Sigmoid colon (tissue), 7 donors: ENCODE results near the gene CUL9. TPM values are rescaled to one million over a fixed set of nuclear protein-coding genes. Genes with fewer than 3 reads are reported as not detected.
A peak's percentile ranks its signal among the peaks of the same experiment; 100 is the strongest.

Experiments used
- DNase-seq: peaks from one replicate; pipeline ENCODE4 v3.0.0-alpha.2; 2019
- H3K27ac ChIP-seq, 4 donors: fragments of 200-600 bp; sonication (generic); one replicate each; pipeline ENCODE4 v1.5.1; 2016 to 2019; ENCODE audit warnings: mild to moderate bottlenecking in 1 of 4
- H3K27me3 ChIP-seq, 3 donors: fragments of 200-600 bp; sonication (generic); one replicate each; pipeline ENCODE4 v1.5.1; 2019; ENCODE audit warnings: mild to moderate bottlenecking in 1 of 3
- H3K36me3 ChIP-seq, 4 donors: fragments of 200-600 bp; sonication (generic); one replicate each; pipeline ENCODE4 v1.5.1; 2016 to 2019
- H3K4me1 ChIP-seq, 4 donors: fragments of 200-600 bp; sonication (generic); one replicate each; pipeline ENCODE4 v1.5.1; 2017 to 2019
- H3K4me3 ChIP-seq, 4 donors: fragments of 200-600 bp; sonication (generic); one replicate each; pipeline ENCODE4 v1.5.1; 2017 to 2019; ENCODE audit warnings: mild to moderate bottlenecking in 2 of 4, moderate library complexity in 1 of 4
- H3K9me3 ChIP-seq, 4 donors: fragments of 200-600 bp in 3 of 4; sonication (generic) in 3 of 4; one replicate each; pipeline versions ENCODE4 v1.5.1 to v1.6.1; 2013 to 2019
- EP300 ChIP-seq, 4 donors: sonication (generic); formaldehyde crosslinking; IDR thresholded peaks; one replicate each; pipeline ENCODE4 v1.6.1; 2017; ENCODE audit warnings: antibody characterized with exemption in 4 of 4
- POLR2A ChIP-seq, 2 donors: fragments of 450-650 bp; IDR thresholded peaks; one replicate each; pipeline ENCODE4 v1.6.1; 2016; ENCODE audit warnings: antibody characterized with exemption in 2 of 2, mild to moderate bottlenecking in 2 of 2, moderate library complexity in 2 of 2
- POLR2AphosphoS5 ChIP-seq, 4 donors: sonication (generic); formaldehyde crosslinking; IDR thresholded peaks; one replicate each; pipeline ENCODE4 v1.6.1; 2017; ENCODE audit warnings: antibody characterized with exemption in 4 of 4
- WGBS, 2 donors: extraction: QIAGEN DNeasy Blood & Tissue Kit; methylation state at CpG; one replicate each; pipeline ENCODE4 v1.1.7; 2013; 5-methylcytosine and 5-hydroxymethylcytosine counted together
- intact Hi-C: fragments of 100-400 bp; cut with DNase I; formaldehyde crosslinking; loops from one replicate; pipeline ENCODE4 v1.15.1; 2023
- polyA plus RNA-seq, 3 donors: library from polyadenylated mRNA; stranded (reverse); fragments of 200-250 nt; gene quantifications; one replicate each; pipeline ENCODE4 v1.2.3, GENCODE V29; 2013
- total RNA-seq, 4 donors: library from RNA; depleted of rRNA; stranded (reverse); fragments of >200 nt; gene quantifications; one replicate each; pipeline ENCODE4 v1.1.0, GENCODE V29; 2016
- TF ChIP-seq, protein P1 (sequence below), 4 experiments: fragments of 450-650 bp in 3 of 4; fragments of 200-600 bp in 1 of 4; IDR thresholded peaks; one replicate each; pipeline ENCODE4 v1.5.1; 2016 to 2019; ENCODE audit warnings: antibody characterized with exemption in 4 of 4, mild to moderate bottlenecking in 3 of 4, moderate library complexity in 2 of 4
- donor health status: healthy with polysubstance abuse.
- donor health status: Bipolar disorder and iron deficiency.
- donor health status: healthy.

The CUL9 gene
- total and polyA plus RNA-seq, 7 donors: 5.1 to 49.6 (median 28.2) TPM

DNA sequence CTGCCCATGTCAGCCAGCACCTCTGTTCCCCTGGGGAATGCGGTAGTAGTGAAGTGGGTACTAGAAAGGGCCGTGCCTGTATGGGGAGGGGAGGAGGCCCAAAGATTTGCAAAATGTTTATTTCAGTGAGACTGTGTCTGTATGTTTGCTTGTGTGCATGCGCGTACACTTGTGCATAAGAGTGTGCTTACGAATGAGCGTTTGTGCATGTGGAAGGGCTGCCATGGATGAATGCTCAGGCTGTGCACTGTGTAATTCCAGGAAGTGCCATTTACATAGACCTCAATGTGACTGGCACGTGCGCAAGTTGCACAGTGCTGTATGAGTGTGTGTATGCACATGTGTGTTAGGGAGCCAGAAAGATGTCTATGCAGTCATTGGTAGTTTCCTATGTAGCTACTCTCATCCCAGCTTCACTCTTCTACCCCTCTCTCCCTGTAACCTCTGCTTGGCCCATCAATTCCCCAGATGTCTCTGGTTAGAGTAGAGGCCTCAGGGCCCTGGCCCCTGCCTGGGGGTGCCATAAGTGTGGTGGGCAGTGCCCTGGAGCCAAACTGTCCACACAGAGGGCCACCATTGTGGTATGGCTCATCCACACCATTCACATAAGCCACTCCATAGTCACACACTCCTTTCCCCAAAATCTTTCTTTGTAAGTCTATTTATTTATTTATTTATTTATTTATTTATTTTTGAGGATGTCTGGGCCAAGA lies 89.3 kb downstream of the CUL9 start:
- Histone ChIP-seq H3K27me3 (peaks cover 0 to 21% (median 14%) of the 10 kb centered on the region in 3 donors), H3K4me1 (peaks cover 0 to 44% (median 40%) of the 10 kb centered on the region in 4 donors), H3K36me3 (no peaks in the 10 kb centered on the region), H3K9me3 (no peaks in the 10 kb centered on the region), H3K4me3 (no peak overlapping the region), H3K27ac (peak overlapping the region; percentile 72 to 92 (median 76))
- 84 to 88% methylated on average over 8 of the region's 8 CpGs for WGBS, 2 donors
- intact Hi-C loops: no loop called here
- TF ChIP-seq, protein P1, sequence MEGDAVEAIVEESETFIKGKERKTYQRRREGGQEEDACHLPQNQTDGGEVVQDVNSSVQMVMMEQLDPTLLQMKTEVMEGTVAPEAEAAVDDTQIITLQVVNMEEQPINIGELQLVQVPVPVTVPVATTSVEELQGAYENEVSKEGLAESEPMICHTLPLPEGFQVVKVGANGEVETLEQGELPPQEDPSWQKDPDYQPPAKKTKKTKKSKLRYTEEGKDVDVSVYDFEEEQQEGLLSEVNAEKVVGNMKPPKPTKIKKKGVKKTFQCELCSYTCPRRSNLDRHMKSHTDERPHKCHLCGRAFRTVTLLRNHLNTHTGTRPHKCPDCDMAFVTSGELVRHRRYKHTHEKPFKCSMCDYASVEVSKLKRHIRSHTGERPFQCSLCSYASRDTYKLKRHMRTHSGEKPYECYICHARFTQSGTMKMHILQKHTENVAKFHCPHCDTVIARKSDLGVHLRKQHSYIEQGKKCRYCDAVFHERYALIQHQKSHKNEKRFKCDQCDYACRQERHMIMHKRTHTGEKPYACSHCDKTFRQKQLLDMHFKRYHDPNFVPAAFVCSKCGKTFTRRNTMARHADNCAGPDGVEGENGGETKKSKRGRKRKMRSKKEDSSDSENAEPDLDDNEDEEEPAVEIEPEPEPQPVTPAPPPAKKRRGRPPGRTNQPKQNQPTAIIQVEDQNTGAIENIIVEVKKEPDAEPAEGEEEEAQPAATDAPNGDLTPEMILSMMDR (IDR thresholded peaks at IDR 0.05): no peak
- TF ChIP-seq EP300 (IDR thresholded peaks at IDR 0.05): no peak
- no peak for TF ChIP-seq POLR2AphosphoS5 (IDR thresholded peaks at IDR 0.05)
- no peak for TF ChIP-seq POLR2A (IDR thresholded peaks at IDR 0.05)
- no peak for DNase-seq

DNA sequence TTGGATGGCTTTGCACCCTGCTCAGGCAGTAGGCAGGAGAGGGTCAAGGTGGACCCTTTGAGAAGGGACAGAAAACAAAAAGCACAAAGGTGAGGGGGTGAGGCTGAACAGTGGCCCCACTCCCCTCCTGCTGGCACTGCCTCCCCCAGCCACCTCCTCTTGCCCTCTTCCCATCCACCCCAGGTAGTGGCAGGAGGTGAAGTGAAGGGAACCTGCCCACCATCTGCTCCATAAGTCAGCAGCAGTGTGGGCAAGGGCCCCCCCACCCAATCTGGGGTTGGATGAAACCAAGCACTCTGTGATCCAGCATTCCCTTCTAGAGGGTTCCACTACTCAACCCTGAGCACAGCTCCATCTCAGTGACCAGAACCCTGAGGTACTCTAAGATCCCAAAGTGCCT lies 89.9 kb downstream of the CUL9 start:
- Histone ChIP-seq H3K4me3 (no peak overlapping the region), H3K27ac (no peak overlapping the region), H3K36me3 (no peaks in the 10 kb centered on the region), H3K4me1 (peaks cover 0 to 45% (median 41%) of the 10 kb centered on the region in 4 donors), H3K9me3 (no peaks in the 10 kb centered on the region), H3K27me3 (peaks cover 0 to 21% (median 14%) of the 10 kb centered on the region in 3 donors)
- intact Hi-C loops: no loop called here
- TF ChIP-seq, protein P1 (IDR thresholded peaks at IDR 0.05): no peak
- TF ChIP-seq EP300 (IDR thresholded peaks at IDR 0.05) (no peak), POLR2A (IDR thresholded peaks at IDR 0.05) (no peak)
- no peak for DNase-seq

DNA sequence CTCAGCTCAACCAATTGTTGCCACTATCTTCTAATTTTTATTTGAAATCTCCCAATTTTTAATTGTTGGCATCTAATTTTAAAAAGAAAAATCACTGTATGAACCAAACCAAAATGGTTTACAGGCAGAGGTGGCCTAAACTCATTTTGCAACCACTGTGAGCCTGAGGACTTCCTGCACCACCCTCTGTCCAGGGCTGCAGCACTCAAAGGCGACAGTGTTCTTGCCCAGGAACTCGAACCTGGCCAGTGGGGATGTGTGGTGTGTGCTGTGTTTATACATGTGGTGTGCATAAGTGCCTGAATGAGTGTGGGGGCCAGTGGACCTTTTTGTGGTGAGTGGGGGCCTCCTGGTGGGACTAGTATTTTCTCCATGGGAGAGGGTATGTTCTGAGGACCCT lies 91.7 kb downstream of the CUL9 start:
- Histone ChIP-seq H3K4me1 (peaks cover 0 to 47% (median 43%) of the 10 kb centered on the region in 4 donors), H3K9me3 (no peaks in the 10 kb centered on the region), H3K4me3 (no peak overlapping the region), H3K27me3 (peaks cover 0 to 21% (median 14%) of the 10 kb centered on the region in 3 donors), H3K36me3 (no peaks in the 10 kb centered on the region), H3K27ac (no peak overlapping the region)
- intact Hi-C loops: no loop called here
- no peak for TF ChIP-seq POLR2AphosphoS5 (IDR thresholded peaks at IDR 0.05)
- no peak for TF ChIP-seq POLR2A (IDR thresholded peaks at IDR 0.05)
- TF ChIP-seq, protein P1 (IDR thresholded peaks at IDR 0.05): no peak
- TF ChIP-seq EP300 (IDR thresholded peaks at IDR 0.05): no peak
- WGBS, 2 donors: 30 to 58% methylated on average over 2 of the region's 2 CpGs
- no peak for DNase-seq

Other genes with a start within 250 kb of the CUL9 start
- gene GNMT, start 221.4 kb upstream of the CUL9 start, total RNA-seq: under 1 TPM in 1 of 4 donors, not detected in 3; 0.54 TPM
- under 1 TPM in 1 of 3 donors, not detected in 2; 0.45 TPM for gene GNMT, start 221.4 kb upstream of the CUL9 start, polyA plus RNA-seq
- 10 to 100 TPM; 10.2 to 19.1 (median 18.2) TPM for gene PEX6, start 203.0 kb upstream of the CUL9 start, total RNA-seq
- 10 to 100 TPM; 12.6 to 21.5 (median 14.0) TPM for gene PEX6, start 203.0 kb upstream of the CUL9 start, polyA plus RNA-seq
- gene PPP2R5D, start 197.6 kb upstream of the CUL9 start, total RNA-seq: 10 to 100 TPM; 26.7 to 41.5 (median 33.9) TPM
- 10 to 100 TPM; 29.4 to 38.8 (median 35.5) TPM for gene PPP2R5D, start 197.6 kb upstream of the CUL9 start, polyA plus RNA-seq
- gene MEA1, start 168.2 kb upstream of the CUL9 start, total RNA-seq: 10 to 100 TPM; 49.0 to 91.5 (median 71.5) TPM
- 10 to 100 TPM; 59.1 to 93.1 (median 75.1) TPM for gene MEA1, start 168.2 kb upstream of the CUL9 start, polyA plus RNA-seq
- 100 to 1,000 TPM in 3 of 4 donors, 10 to 100 TPM in 1; 68.4 to 158 (median 105) TPM for gene KLHDC3, start 167.9 kb upstream of the CUL9 start, total RNA-seq
- 10 to 100 TPM; 64.3 to 69.7 (median 69.1) TPM for gene KLHDC3, start 167.9 kb upstream of the CUL9 start, polyA plus RNA-seq
- gene RRP36, start 160.6 kb upstream of the CUL9 start, total RNA-seq: 10 to 100 TPM; 40.5 to 46.6 (median 43.3) TPM
- 10 to 100 TPM; 24.6 to 50.8 (median 27.3) TPM for gene RRP36, start 160.6 kb upstream of the CUL9 start, polyA plus RNA-seq
- gene CUL7, start 128.3 kb upstream of the CUL9 start, total RNA-seq: 10 to 100 TPM; 10.3 to 14.4 (median 11.0) TPM
- 1 to 10 TPM; 3.0 to 6.9 (median 3.2) TPM for gene CUL7, start 128.3 kb upstream of the CUL9 start, polyA plus RNA-seq
- gene MRPL2, start 122.8 kb upstream of the CUL9 start, total RNA-seq: 10 to 100 TPM; 14.1 to 25.7 (median 18.3) TPM
- 10 to 100 TPM; 65.9 to 70.2 (median 68.5) TPM for gene MRPL2, start 122.8 kb upstream of the CUL9 start, polyA plus RNA-seq
- 10 to 100 TPM; 23.2 to 44.9 (median 34.6) TPM for gene KLC4, start 122.6 kb upstream of the CUL9 start, total RNA-seq
- gene KLC4, start 122.6 kb upstream of the CUL9 start, polyA plus RNA-seq: 100 to 1,000 TPM in 1 of 3 donors, 10 to 100 TPM in 2; 58.4 to 116 (median 84.1) TPM
- gene PTK7, start 105.9 kb upstream of the CUL9 start, total RNA-seq: 1 to 10 TPM; 4.8 to 9.7 (median 7.7) TPM
- 10 to 100 TPM in 1 of 3 donors, 1 to 10 TPM in 2; 1.2 to 15.6 (median 1.8) TPM for gene PTK7, start 105.9 kb upstream of the CUL9 start, polyA plus RNA-seq
- 10 to 100 TPM; 64.2 to 96.9 (median 89.1) TPM for gene SRF, start 10.9 kb upstream of the CUL9 start, total RNA-seq
- gene SRF, start 10.9 kb upstream of the CUL9 start, polyA plus RNA-seq: 10 to 100 TPM; 12.6 to 31.2 (median 13.9) TPM
- 10 to 100 TPM; 32.1 to 96.0 (median 90.3) TPM for gene DNPH1, start 47.3 kb downstream of the CUL9 start, total RNA-seq
- 100 to 1,000 TPM; 155 to 188 (median 163) TPM for gene DNPH1, start 47.3 kb downstream of the CUL9 start, polyA plus RNA-seq
- under 1 TPM in 3 of 4 donors, not detected in 1; under 0.01 to 0.55 (median 0.27) TPM for gene TTBK1, start 61.3 kb downstream of the CUL9 start, total RNA-seq
- under 1 TPM; under 0.01 to 0.41 (median 0.23) TPM for gene TTBK1, start 61.3 kb downstream of the CUL9 start, polyA plus RNA-seq
- not detected for gene SLC22A7, start 116.1 kb downstream of the CUL9 start, total RNA-seq
- gene SLC22A7, start 116.1 kb downstream of the CUL9 start, polyA plus RNA-seq: not detected
- not detected for gene CRIP3, start 126.6 kb downstream of the CUL9 start, total RNA-seq
- gene CRIP3, start 126.6 kb downstream of the CUL9 start, polyA plus RNA-seq: 1 to 10 TPM in 1 of 3 donors, not detected in 2; 5.2 TPM
- 10 to 100 TPM; 11.7 to 19.1 (median 15.1) TPM for gene ZNF318, start 187.5 kb downstream of the CUL9 start, total RNA-seq
- gene ZNF318, start 187.5 kb downstream of the CUL9 start, polyA plus RNA-seq: 10 to 100 TPM in 1 of 3 donors, 1 to 10 TPM in 2; 2.1 to 12.7 (median 2.4) TPM
- gene ABCC10, start 245.3 kb downstream of the CUL9 start, total RNA-seq: 10 to 100 TPM; 11.5 to 24.9 (median 12.3) TPM
- 10 to 100 TPM in 1 of 3 donors, 1 to 10 TPM in 2; 2.4 to 25.0 (median 5.1) TPM for gene ABCC10, start 245.3 kb downstream of the CUL9 start, polyA plus RNA-seq